HG03025 (cell line): ENCODE measurements around the gene ATP8B4.
"Not testable (repeated sequence)": the region's sequence is repeated elsewhere in the genome, so short reads cannot be mapped to it uniquely, and the experiment has no call there.

Experiments
- ATAC-seq: cut with Tn5 transposase; IDR thresholded peaks from one replicate; pipeline ENCODE4 v1.9.1; 2021; ENCODE audit warnings: mild to moderate bottlenecking, moderate library complexity; ENCODE audit not compliant: unreplicated experiment, low FRiP score

ATP8B4 gene

DNA sequence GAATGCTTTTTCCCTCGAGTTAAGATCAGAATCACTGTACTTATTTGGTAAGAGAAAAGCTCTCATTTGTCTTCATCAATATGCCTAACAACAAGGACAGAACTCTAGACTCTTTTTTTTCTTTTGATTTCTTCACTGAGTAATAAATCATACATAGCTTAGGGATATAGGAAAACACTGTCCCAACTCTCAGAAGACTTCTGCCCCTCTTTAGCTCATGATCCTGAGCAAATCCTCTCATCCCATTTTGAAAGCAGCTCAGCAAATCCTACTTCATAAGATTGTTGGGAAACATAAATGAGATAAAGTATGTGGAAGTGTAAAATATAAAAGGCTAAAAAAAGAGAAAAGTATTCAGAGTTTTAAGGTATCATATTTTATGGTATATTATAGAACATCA lies 141.7 kb downstream of the ATP8B4 start:
- ATAC-seq = no peak

DNA sequence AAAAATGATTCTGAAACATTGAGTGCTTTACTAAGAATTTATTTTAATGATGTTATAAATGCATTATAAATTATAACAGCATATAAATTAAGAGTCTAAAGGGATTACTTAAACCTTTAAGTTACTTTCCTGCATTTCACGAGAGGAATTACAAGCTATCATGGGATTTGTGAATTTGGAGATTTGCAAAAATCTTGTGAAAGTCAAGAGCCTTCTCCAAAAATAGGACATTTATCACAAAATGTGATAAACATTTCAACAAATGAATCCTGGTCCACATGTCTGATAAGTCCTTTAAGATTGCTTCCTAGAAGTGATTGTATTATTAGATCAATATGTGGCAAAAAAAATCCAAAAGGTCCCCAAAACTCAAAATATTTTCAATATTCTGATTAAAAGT lies 154.5 kb downstream of the ATP8B4 start:
- no peak for ATAC-seq

DNA sequence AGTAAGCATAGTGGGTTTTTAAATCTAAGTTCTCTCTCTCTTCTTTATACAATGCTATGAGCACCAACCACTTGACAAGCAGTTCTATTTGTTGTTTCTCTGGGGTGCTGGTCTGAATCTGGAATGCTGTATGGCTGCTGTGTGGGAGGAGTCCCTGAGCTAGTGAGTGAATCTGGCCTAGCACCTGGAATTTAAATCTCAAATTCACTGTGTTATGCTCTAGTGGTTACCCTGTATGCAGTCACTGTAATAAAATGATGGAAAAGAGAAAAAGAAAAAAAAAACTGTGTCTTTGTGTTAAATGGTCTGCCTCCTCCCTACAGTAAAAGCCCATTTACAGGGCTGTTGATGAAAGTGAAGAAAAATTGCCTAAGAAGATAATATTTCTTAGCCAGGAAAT lies 155.0 kb downstream of the ATP8B4 start:
- ATAC-seq = no peak

DNA sequence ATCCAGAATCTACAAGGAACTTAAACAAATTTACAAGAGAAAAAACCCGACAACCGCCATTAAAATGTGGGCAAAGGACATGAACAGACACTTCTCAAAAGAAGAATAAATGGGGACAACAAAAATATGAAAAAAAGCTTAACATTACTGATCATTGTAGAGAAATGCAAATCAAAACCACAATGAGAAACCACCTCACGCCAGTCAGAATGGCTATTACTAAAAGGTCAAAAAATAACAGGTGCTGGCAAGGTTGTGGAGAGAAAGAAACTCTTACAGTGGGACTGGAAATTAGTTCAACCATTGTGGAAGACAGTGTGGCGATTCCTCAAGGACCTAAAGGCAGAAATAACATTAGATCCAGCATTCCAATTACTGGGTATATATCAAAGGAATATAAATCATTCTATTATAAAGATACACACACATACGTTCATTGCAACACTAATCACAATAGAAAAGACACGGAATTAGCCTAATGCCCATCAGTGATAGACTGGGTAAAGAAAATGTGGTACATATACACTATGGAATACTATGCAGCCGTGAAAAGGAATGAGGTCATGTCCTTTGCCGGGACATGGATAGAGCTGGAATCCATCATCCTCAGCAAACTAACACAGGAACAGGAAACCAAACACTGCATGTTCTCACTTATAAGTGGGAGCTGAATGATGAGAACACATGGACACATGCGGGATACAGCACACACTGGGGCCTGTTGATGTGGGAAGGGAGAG lies 155.8 kb downstream of the ATP8B4 start:
- not testable (repeated sequence) for ATAC-seq

DNA sequence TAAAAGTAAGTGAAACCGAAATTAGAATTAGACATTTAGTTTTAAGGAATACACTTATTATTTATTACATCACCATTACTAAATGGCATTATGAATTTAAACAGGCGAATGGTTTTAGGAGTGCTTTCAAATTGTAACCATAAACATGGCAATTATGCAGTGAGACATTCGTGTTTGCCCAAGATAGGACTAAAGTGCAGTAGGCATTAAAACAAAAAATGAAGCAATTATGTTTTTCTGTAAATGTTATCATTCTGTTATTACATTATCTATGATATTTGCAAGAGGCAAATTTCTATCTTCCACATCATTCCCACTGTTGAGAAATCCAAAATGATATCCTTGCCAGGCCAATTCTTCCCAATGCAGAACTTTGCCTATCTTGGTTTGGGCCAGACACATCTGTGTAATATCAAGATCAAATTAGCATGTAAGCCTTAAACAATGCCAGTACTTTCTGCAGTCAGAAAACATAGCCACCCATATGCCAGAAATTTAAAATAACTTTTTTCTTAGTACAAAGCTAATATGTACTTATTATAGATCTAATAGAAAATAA lies 156.9 kb downstream of the ATP8B4 start:
- no peak for ATAC-seq

DNA sequence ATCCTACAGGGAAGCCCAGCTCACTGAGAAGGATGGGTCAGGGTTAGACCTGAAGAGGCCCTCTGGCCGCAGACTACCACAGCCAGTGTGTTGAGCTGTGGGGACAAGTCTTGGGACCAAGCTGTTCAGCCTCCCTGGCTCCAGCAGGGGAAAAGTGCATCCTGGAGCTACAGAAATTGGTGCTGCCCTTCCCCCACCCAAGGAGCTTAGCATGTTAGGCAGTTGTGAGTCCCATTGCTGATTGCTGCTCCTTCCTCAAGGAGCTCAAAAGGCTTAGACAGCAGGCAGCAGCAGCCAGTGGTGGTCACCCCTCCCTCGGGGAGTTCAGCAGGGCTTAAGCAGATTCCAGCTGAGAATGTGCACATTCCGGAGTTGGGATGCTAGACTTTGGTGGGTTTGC lies 165.6 kb downstream of the ATP8B4 start:
- no peak for ATAC-seq

DNA sequence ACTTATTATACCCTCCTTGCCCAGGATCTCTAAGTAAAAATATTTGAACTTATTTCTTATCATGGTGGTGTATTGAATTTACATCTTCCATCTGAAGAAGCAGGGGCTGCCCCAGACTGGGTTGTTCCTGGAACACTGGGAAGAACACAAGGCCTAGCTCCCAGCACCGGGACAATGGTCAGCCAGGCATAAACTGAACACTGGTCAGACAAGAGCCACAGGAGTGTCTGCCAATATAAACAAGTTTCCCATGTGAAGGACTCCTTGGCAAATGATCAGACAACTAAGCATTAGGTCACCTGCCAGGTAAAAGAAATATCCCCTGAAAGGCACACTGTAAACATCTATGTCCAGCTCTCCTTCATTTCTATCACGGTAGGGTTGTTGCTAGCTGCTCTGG lies 172.4 kb downstream of the ATP8B4 start:
- no peak for ATAC-seq

DNA sequence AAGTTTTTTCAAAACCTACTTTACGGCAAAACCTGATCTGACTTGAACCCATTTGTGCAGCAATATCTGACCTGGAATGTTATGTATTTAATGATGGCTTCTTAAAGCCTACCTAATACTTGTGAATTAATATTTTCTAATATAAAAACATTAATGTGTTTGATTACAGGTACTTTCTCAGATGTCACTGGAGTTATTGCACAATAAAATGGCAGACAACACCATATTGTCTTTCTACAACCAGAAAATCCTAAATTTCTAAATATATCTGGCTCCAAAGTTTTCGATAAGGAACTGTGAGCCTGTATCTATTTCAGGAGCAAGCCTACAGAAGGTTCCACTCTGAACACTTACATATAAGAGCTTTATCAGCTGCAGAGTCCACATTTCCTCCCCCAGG lies 184.5 kb downstream of the ATP8B4 start:
- ATAC-seq = no peak

DNA sequence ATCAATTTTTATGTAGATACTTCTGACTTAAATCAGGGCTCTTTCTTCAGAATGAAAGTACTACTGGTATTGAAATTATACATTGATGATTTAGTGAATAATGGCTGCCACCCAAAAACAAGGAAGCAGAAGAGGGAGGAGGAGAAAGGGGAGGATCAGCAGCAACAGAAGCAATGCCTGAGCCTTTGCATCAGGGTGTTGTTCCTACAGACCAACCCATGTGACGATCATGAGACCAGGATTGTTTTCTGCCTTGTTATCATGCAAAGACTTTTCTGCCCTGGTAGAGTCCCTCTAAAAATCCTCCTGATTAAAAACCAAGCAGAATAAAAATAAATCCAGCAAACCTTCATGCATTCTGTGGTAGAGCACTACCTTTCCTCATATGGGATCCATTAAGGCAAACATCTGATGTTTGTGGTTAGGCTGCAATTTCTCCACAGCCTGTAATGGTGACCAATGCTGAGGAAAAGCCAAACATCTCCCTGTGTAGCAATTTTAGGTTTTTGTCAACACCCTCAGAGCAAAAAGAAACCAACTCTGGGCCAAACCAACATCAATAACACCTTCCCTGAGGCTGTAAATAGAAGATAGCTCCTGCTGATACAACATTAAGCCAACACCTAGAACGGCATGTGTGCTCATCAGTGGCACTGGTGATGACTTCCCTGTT lies 191.7 kb downstream of the ATP8B4 start:
- no peak for ATAC-seq

DNA sequence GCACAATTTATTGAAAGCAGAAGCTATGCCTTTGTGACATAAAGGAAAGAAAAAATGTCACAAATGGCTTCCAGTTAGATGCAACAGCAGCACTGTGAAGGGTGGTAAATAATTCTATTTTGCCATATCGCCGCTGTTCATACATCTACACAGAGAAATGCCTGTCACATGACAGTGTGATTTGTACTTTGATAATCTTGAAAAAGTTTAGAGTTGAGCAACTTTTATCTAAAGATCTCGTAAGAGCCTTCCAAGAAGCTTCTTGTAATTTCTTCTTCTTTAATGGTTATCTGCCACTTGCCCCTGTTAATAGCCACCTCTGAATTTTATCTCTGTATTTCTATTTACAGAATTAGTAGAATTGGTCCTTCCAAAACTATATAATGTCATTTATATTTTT lies 192.3 kb downstream of the ATP8B4 start:
- ATAC-seq = no peak

DNA sequence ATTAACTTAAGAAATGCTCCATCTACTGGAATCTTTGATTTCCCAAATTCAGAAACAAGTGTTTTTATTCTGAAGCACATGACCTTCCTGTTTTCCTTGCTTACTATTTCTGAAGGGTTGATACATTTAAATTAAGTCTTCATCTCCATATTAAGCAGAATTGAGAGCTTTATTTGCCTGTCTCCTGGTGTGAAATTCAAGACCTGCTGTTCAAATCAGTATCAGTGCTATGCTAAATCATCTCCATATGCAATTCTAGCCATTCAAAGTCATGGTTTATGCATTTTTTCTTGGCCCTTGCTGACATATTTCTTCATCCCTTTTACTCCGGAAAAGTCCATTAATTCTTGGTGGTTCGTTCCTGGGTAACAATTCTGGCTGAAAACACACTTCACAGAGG lies 195.4 kb downstream of the ATP8B4 start:
- ATAC-seq = no peak

DNA sequence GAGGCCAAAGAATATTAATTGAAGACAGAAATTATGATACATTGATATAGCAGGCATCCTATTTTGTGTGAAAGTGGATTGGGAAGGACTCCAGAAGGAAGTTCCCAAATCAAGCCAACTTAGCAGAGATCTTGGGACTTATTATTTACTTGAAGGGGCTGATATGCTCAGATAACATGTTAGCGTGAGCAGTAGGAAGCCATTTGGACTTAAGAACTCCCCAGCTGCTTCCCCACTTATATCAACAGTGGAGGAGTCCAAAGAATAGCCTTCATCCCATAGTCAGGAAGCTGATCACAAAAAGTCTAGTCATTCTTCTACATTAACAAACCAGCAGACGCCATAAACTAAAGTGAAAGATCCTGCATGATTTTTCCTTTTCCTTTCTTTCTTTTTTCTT lies 200.0 kb downstream of the ATP8B4 start:
- no peak for ATAC-seq

DNA sequence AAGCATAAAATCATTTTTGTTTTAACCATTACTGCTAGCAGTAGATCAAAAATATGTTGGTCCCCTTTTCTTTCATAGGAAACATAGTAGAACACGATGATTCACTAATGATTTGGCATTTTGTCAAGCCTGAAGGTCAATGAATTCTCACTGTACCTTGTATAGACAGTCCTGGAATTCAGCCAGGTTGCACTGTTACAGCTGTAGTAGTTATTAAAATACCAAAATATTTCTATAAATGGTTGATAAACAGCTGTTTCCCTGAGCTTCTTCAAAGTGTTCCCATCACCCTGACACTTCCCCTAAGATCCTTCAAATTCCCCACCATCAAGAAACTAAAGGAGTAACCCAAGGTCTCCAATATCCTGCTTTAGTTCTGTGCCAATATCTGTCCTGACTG lies 200.9 kb downstream of the ATP8B4 start:
- no peak for ATAC-seq

DNA sequence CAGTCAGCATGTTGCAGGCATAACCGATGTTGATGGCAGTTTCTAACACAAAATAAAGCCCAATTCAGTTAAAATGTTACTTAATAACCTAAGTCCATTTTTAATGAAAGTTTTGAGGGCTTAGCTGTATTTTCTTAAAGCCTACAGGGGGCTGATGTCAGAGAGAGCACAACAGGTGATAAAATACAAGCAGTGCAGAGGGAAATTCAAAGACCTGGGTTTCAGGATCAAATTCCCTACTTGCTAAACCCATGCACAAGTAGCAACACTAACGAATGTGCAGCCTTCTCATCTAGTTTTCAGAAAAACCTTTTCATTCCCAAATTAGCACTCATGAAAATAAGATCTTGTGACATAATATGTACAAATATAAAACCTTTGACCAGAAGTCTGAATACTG lies 202.0 kb downstream of the ATP8B4 start:
- ATAC-seq = no peak

DNA sequence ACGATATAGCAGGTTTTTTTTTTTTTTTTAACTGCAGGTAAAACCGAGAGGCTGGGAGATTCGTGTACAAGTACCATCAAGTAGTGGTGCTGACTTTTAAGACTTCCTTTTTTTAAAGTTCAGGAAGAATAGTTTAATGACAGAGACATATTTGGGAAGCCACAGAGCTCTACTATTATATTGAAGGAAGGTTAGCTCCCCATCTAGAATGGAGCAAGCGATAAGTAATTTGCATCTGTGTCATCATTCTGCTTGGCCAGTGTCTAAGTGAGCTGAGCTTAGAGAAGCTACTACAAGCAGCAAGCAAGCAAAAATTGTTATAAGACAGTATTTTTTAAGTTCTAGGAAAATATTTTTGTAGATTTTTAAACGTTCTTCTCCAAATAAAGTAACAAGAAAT lies 203.2 kb downstream of the ATP8B4 start:
- no peak for ATAC-seq

DNA sequence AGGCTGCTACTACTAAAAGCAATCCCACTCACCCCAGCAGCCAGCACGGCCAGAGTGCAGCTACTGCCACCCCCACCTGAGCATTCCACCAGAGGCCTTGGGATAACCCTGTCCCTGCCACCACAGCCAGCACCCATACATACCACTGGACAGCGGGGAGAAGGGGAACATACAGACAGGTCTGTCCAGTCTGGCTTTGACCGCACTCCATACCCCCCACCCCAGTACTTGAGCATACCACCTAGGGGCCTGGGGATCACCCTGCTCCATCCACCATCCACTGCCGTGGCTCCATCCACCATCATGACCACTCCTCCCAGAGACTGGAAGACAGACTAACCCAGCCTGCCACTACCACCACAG lies 210.1 kb downstream of the ATP8B4 start:
- no peak for ATAC-seq

DNA sequence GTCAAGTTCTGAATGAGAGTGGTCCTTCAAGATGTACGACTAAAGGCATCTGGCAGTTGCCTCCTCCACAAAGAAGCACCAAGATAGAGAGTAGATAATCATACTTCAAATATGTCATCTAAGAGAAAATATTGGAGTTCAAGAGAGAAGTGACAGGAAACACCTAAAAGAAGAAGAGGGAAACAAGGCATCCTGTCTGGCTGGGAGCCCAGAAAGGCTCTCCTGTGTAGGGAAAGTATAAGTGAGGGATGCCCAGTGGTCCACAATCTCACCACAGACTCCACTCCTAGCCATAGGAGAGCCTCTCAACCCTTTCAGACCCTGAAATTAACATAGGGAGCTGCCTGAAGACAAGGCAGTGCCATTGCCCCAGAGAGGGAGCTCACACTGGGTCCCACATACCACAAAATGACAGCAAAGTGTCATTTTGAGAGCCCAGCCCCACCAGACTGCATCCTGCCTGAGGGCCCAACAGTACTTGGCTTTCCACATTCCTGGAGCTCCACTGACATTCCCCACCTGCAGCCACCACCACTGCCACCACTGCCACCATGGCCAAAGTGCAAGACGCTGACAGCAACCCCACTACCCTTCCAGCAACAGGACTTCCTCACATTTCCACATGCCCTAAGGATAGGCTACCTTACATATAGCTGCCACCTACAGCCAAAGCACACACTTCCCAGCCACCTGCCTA lies 210.6 kb downstream of the ATP8B4 start:
- ATAC-seq = no peak

DNA sequence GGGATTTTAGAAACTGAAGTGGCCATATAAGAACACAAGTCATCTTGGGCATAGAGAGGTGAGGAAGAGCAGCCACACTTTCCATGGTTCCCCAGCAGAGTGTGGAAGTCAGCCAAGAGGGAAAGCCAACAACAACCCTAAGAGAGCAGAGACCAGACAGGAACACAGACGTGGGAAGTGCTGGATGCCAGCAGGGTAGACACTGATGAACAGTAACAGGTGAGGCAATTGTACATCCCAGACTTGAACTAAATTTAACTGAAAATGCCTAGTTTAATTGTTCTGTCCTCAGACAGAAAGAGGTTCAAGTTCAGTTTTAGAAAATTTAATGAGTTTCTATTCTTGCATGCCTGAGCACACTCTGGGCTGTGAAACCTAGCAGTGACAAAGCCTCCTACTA lies 212.1 kb downstream of the ATP8B4 start:
- ATAC-seq = no peak

DNA sequence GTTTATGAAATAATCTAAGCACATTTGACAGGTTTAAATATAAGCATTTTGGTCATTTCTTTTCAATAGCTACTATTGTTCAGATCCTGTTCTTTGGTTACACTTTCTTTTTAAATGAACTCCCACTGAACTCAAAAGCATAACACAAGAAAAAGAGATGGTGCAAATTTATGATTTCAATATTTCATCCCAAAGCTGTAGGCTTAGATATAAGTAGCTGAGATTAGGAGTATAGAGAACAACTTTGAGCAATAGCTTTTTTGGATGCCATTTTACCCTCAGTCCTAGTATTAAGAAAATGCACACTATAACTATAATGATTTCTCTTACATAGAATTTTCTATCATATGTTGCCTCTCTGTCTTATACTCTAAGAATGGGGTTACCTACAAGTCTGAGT lies 213.8 kb downstream of the ATP8B4 start:
- no peak for ATAC-seq

DNA sequence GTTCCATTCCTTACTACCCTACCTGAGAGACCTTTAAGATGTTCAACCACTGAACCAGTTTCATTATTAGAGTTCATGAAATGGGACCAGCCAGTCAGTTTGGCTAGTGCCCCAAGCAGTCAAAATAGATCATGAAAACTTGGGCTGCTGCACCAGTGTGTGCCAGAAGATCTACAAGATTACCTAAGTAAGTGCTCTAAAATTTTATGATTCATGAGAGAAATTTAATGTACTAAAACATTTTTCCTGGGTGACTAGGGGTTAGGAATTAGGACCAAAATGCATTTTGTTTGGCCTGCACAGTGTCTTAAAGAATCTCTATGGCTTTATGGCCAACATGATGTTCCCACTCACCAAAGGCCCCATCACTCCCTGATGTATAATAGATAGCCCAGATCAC lies 214.7 kb downstream of the ATP8B4 start:
- ATAC-seq = no peak

DNA sequence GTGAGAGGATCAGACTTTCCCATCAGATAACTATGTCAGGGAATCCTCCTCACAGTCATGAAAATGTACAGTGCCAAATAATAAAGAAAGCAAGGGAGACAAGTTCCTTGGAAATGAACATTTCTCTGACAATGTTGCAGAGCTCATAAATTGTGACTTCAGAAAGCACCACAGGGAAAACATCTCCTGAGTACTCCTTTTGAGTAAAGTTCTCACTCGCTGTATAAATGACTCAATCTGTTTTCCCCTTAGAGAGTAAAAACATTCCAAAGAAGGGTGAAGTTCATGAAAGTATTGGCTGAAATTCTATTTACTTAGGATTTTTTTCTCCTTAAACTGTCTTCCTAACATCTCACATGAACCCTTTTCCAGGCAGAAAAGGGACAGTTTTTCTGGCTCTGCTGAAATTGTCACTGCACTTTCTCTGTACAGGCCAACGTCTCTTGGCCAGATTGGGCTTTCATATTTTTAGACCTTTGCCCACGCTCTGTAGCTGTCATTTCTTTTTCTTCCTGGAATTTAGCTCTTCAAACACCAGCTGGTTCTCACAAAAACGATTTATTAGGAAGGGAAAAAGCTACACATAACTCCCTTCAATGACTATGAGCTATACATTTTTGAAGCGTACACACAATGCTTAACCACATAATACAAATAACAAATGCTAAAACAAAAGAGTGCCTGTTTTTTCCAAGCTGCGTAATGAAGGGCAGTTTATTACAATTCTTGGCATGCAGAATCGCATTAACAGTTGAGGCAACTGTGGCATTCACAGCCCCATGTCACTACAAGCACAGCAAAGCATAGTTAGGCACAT lies 216.1 kb downstream of the ATP8B4 start:
- no peak for ATAC-seq
